Measurements from ENCODE around the gene TM9SF4.
"Not testable (repeated sequence)": the region's sequence is repeated elsewhere in the genome, so short reads cannot be mapped to it uniquely, and the experiment has no call there.

The TM9SF4 gene

GRCh38 chr20:32190616-32191415, 81.3 kb downstream of the TM9SF4 start:
- H3K27me3 ChIP-seq (ENCODE audit: control insufficient read depth, insufficient read depth, low read length) = no peaks in the 10 kb centered on the region
- H3K9me3 ChIP-seq (ENCODE audit: control insufficient read depth, insufficient read depth, low read length) = no peaks in the 10 kb centered on the region
- H3K27ac ChIP-seq (ENCODE audit: low read depth, low read length) = peak overlapping the region; percentile 44
- H3K4me3 ChIP-seq (ENCODE audit: low read depth, low read length) = peak overlapping the region; percentile 58
- H3K9ac ChIP-seq (ENCODE audit: low read depth, low read length) = peak overlapping the region; percentile 82; the same call in 1 of the 2 replicates
- H3K36me3 ChIP-seq (ENCODE audit: control insufficient read depth, insufficient read depth, low read length) = peaks cover 18% of the 10 kb centered on the region
- peaks cover 12% of the 10 kb centered on the region for H3K4me1 ChIP-seq (ENCODE audit: control insufficient read depth, insufficient read depth, low read length)

- Histone ChIP-seq H3K36me3 (ENCODE audit: control insufficient read depth, insufficient read depth, low read length) (peaks cover 24% of the 10 kb centered on the region), H3K9me3 (ENCODE audit: control insufficient read depth, insufficient read depth, low read length) (no peaks in the 10 kb centered on the region), H3K4me3 (ENCODE audit: low read depth, low read length) (no peak overlapping the region), H3K27me3 (ENCODE audit: control insufficient read depth, insufficient read depth, low read length) (no peaks in the 10 kb centered on the region), H3K4me1 (ENCODE audit: control insufficient read depth, insufficient read depth, low read length) (peaks cover 12% of the 10 kb centered on the region), H3K9ac (ENCODE audit: low read depth, low read length) (no peak overlapping the region), H3K27ac (ENCODE audit: low read depth, low read length) (no peak overlapping the region)
Observed at GRCh38 chr20:32191422-32191821, 81.9 kb downstream of the TM9SF4 start.

- H3K36me3 ChIP-seq (ENCODE audit: control insufficient read depth, insufficient read depth, low read length) = peaks cover 28% of the 10 kb centered on the region
- no peak overlapping the region for H3K4me3 ChIP-seq (ENCODE audit: low read depth, low read length)
- H3K9me3 ChIP-seq (ENCODE audit: control insufficient read depth, insufficient read depth, low read length) = no peaks in the 10 kb centered on the region
- no peak overlapping the region for H3K27ac ChIP-seq (ENCODE audit: low read depth, low read length)
- H3K27me3 ChIP-seq (ENCODE audit: control insufficient read depth, insufficient read depth, low read length) = no peaks in the 10 kb centered on the region
- peaks cover 12% of the 10 kb centered on the region for H3K4me1 ChIP-seq (ENCODE audit: control insufficient read depth, insufficient read depth, low read length)
- no peak overlapping the region for H3K9ac ChIP-seq (ENCODE audit: low read depth, low read length)
Observed at GRCh38 chr20:32191873-32192272, 82.4 kb downstream of the TM9SF4 start.

GRCh38 chr20:32192698-32193097, 83.2 kb downstream of the TM9SF4 start:
- H3K9ac ChIP-seq (ENCODE audit: low read depth, low read length) = no peak overlapping the region
- no peak overlapping the region for H3K27ac ChIP-seq (ENCODE audit: low read depth, low read length)
- no peak overlapping the region for H3K4me3 ChIP-seq (ENCODE audit: low read depth, low read length)
- peaks cover 12% of the 10 kb centered on the region for H3K4me1 ChIP-seq (ENCODE audit: control insufficient read depth, insufficient read depth, low read length)
- no peaks in the 10 kb centered on the region for H3K27me3 ChIP-seq (ENCODE audit: control insufficient read depth, insufficient read depth, low read length)
- H3K36me3 ChIP-seq (ENCODE audit: control insufficient read depth, insufficient read depth, low read length) = peaks cover 37% of the 10 kb centered on the region
- H3K9me3 ChIP-seq (ENCODE audit: control insufficient read depth, insufficient read depth, low read length) = no peaks in the 10 kb centered on the region

GRCh38 chr20:32193336-32193735, 83.8 kb downstream of the TM9SF4 start:
- Histone ChIP-seq H3K4me1 (ENCODE audit: control insufficient read depth, insufficient read depth, low read length) (peaks cover 12% of the 10 kb centered on the region), H3K36me3 (ENCODE audit: control insufficient read depth, insufficient read depth, low read length) (peaks cover 43% of the 10 kb centered on the region)
- H3K27ac ChIP-seq (ENCODE audit: low read depth, low read length); H3K27me3 ChIP-seq (ENCODE audit: control insufficient read depth, insufficient read depth, low read length); H3K9me3 ChIP-seq (ENCODE audit: control insufficient read depth, insufficient read depth, low read length); H3K9ac ChIP-seq (ENCODE audit: low read depth, low read length); H3K4me3 ChIP-seq (ENCODE audit: low read depth, low read length): not testable (repeated sequence)

GRCh38 chr20:32193996-32194395, 84.5 kb downstream of the TM9SF4 start:
- no peak overlapping the region for H3K27ac ChIP-seq (ENCODE audit: low read depth, low read length)
- H3K4me3 ChIP-seq (ENCODE audit: low read depth, low read length) = no peak overlapping the region
- H3K9ac ChIP-seq (ENCODE audit: low read depth, low read length) = no peak overlapping the region
- H3K36me3 ChIP-seq (ENCODE audit: control insufficient read depth, insufficient read depth, low read length) = peaks cover 50% of the 10 kb centered on the region
- H3K27me3 ChIP-seq (ENCODE audit: control insufficient read depth, insufficient read depth, low read length) = no peaks in the 10 kb centered on the region
- no peaks in the 10 kb centered on the region for H3K9me3 ChIP-seq (ENCODE audit: control insufficient read depth, insufficient read depth, low read length)
- peaks cover 12% of the 10 kb centered on the region for H3K4me1 ChIP-seq (ENCODE audit: control insufficient read depth, insufficient read depth, low read length)

GRCh38 chr20:32195581-32195980, 86.1 kb downstream of the TM9SF4 start:
- no peaks in the 10 kb centered on the region for H3K27me3 ChIP-seq (ENCODE audit: control insufficient read depth, insufficient read depth, low read length)
- H3K9me3 ChIP-seq (ENCODE audit: control insufficient read depth, insufficient read depth, low read length) = no peaks in the 10 kb centered on the region
- H3K36me3 ChIP-seq (ENCODE audit: control insufficient read depth, insufficient read depth, low read length) = peaks cover 63% of the 10 kb centered on the region
- H3K27ac ChIP-seq (ENCODE audit: low read depth, low read length) = no peak overlapping the region
- H3K4me3 ChIP-seq (ENCODE audit: low read depth, low read length) = no peak overlapping the region
- no peak overlapping the region for H3K9ac ChIP-seq (ENCODE audit: low read depth, low read length)
- H3K4me1 ChIP-seq (ENCODE audit: control insufficient read depth, insufficient read depth, low read length) = peaks cover 5% of the 10 kb centered on the region

GRCh38 chr20:32196613-32197012, 87.1 kb downstream of the TM9SF4 start:
- not testable (repeated sequence) for H3K27me3 ChIP-seq (ENCODE audit: control insufficient read depth, insufficient read depth, low read length)
- peaks cover 73% of the 10 kb centered on the region for H3K36me3 ChIP-seq (ENCODE audit: control insufficient read depth, insufficient read depth, low read length)

GRCh38 chr20:32197136-32197535, 87.6 kb downstream of the TM9SF4 start:
- H3K36me3 ChIP-seq (ENCODE audit: control insufficient read depth, insufficient read depth, low read length) = peaks cover 78% of the 10 kb centered on the region
- H3K9ac ChIP-seq (ENCODE audit: low read depth, low read length) = not testable (repeated sequence)

More at GRCh38 chr20:32196613-32197012, 87.1 kb downstream of the TM9SF4 start:
- not testable (repeated sequence) for H3K9ac ChIP-seq (ENCODE audit: low read depth, low read length); H3K27ac ChIP-seq (ENCODE audit: low read depth, low read length); H3K4me1 ChIP-seq (ENCODE audit: control insufficient read depth, insufficient read depth, low read length); H3K9me3 ChIP-seq (ENCODE audit: control insufficient read depth, insufficient read depth, low read length); H3K4me3 ChIP-seq (ENCODE audit: low read depth, low read length)

GRCh38 chr20:32199006-32199405, 89.5 kb downstream of the TM9SF4 start:
- no peak overlapping the region for H3K9ac ChIP-seq (ENCODE audit: low read depth, low read length)
- H3K4me3 ChIP-seq (ENCODE audit: low read depth, low read length) = no peak overlapping the region
- peaks cover 14% of the 10 kb centered on the region for H3K4me1 ChIP-seq (ENCODE audit: control insufficient read depth, insufficient read depth, low read length)
- H3K27me3 ChIP-seq (ENCODE audit: control insufficient read depth, insufficient read depth, low read length) = no peaks in the 10 kb centered on the region
- no peak overlapping the region for H3K27ac ChIP-seq (ENCODE audit: low read depth, low read length)
- no peaks in the 10 kb centered on the region for H3K9me3 ChIP-seq (ENCODE audit: control insufficient read depth, insufficient read depth, low read length)
- peaks cover 89% of the 10 kb centered on the region for H3K36me3 ChIP-seq (ENCODE audit: control insufficient read depth, insufficient read depth, low read length)

More at GRCh38 chr20:32197136-32197535, 87.6 kb downstream of the TM9SF4 start:
- not testable (repeated sequence) for H3K27ac ChIP-seq (ENCODE audit: low read depth, low read length); H3K27me3 ChIP-seq (ENCODE audit: control insufficient read depth, insufficient read depth, low read length); H3K9me3 ChIP-seq (ENCODE audit: control insufficient read depth, insufficient read depth, low read length); H3K4me1 ChIP-seq (ENCODE audit: control insufficient read depth, insufficient read depth, low read length); H3K4me3 ChIP-seq (ENCODE audit: low read depth, low read length)

GRCh38 chr20:32201296-32201976, 91.9 kb downstream of the TM9SF4 start:
- Histone ChIP-seq H3K36me3 (ENCODE audit: control insufficient read depth, insufficient read depth, low read length) (peaks cover 74% of the 10 kb centered on the region), H3K4me1 (ENCODE audit: control insufficient read depth, insufficient read depth, low read length) (peaks cover 35% of the 10 kb centered on the region), H3K9me3 (ENCODE audit: control insufficient read depth, insufficient read depth, low read length) (no peaks in the 10 kb centered on the region), H3K27me3 (ENCODE audit: control insufficient read depth, insufficient read depth, low read length) (no peaks in the 10 kb centered on the region), H3K27ac (ENCODE audit: low read depth, low read length) (no peak overlapping the region), H3K4me3 (ENCODE audit: low read depth, low read length) (no peak overlapping the region), H3K9ac (ENCODE audit: low read depth, low read length) (no peak overlapping the region)
